GM23338 (cell line): Measurements from ENCODE around the gene OCIAD1. TPM values are rescaled to one million over a fixed set of nuclear protein-coding genes. Genes with fewer than 3 reads are reported as not detected.

Source experiments
- ATAC-seq: fragments of 200-7000 bp; cut with Tn5 transposase; 3 replicates; pipeline ENCODE4 v1.9.1; 2020
- DNase-seq: peaks from one replicate; pipeline ENCODE4 v3.0.0-alpha.2; 2015; ENCODE audit warnings: low spot score
- H2AFZ ChIP-seq: fragments of 200-600 bp; sonication (generic); 2 replicates; pipeline ENCODE4 v1.8.0; 2016; ENCODE audit warnings: antibody characterized with exemption, mild to moderate bottlenecking, moderate library complexity
- H3F3A ChIP-seq: fragments of 200-600 bp; sonication (generic); replicated peaks from 2 replicates; pipeline ENCODE4 v1.8.0; 2017; ENCODE audit warnings: antibody characterized with exemption, mixed run types, low read depth
- H3K27ac ChIP-seq: fragments of 200-600 bp; sonication (generic); 2 replicates; pipeline ENCODE4 v1.6.1; 2016; ENCODE audit warnings: low read depth
- H3K27me3 ChIP-seq: fragments of 200-600 bp; sonication (generic); 2 replicates; pipeline ENCODE4 v1.8.0; 2016; ENCODE audit warnings: mild to moderate bottlenecking, mixed run types, moderate library complexity; ENCODE audit not compliant: insufficient read depth
- H3K36me3 ChIP-seq: fragments of 200-600 bp; sonication (generic); 2 replicates; pipeline ENCODE4 v1.8.0; 2016; ENCODE audit warnings: mild to moderate bottlenecking; ENCODE audit not compliant: insufficient read depth
- H3K4me1 ChIP-seq: fragments of 200-600 bp; sonication (generic); 2 replicates; pipeline ENCODE4 v1.8.0; 2016; ENCODE audit warnings: mild to moderate bottlenecking, moderate library complexity; ENCODE audit not compliant: insufficient read depth
- H3K4me2 ChIP-seq: fragments of 200-600 bp; sonication (generic); 2 replicates; pipeline ENCODE4 v1.7.1; 2017; ENCODE audit warnings: mixed run types
- H3K4me3 ChIP-seq: fragments of 200-600 bp; sonication (generic); 2 replicates; pipeline ENCODE4 v1.6.1; 2016; ENCODE audit warnings: mixed run types
- H3K79me2 ChIP-seq: fragments of 200-600 bp; sonication (generic); replicated peaks from 2 replicates; pipeline ENCODE4 v1.8.0; 2017; ENCODE audit warnings: mild to moderate bottlenecking; ENCODE audit not compliant: insufficient read depth
- H3K9me2 ChIP-seq: fragments of 200-600 bp; sonication (generic); 2 replicates; pipeline ENCODE4 v1.8.0; 2017; ENCODE audit not compliant: insufficient read depth
- H4K20me1 ChIP-seq: fragments of 200-600 bp; sonication (generic); replicated peaks from 2 replicates; pipeline ENCODE4 v1.8.0; 2017; ENCODE audit warnings: mild to moderate bottlenecking; ENCODE audit not compliant: insufficient read depth
- H3K27ac Mint-ChIP-seq: 2 replicates; pipeline ENCODE4 v1.8.0; 2020; ENCODE audit warnings: inconsistent platforms, mild to moderate bottlenecking, moderate library complexity, mixed read lengths
- H3K27me3 Mint-ChIP-seq: 3 replicates; pipeline ENCODE4 v1.8.0; 2022; ENCODE audit warnings: low read depth, mild to moderate bottlenecking, moderate library complexity, mixed read lengths, inconsistent platforms; ENCODE audit not compliant: insufficient read depth, poor library complexity
- H3K36me3 Mint-ChIP-seq: 3 replicates; pipeline ENCODE4 v1.8.0; 2021; ENCODE audit warnings: low read depth, mild to moderate bottlenecking, inconsistent platforms, moderate library complexity, mixed read lengths
- H3K4me1 Mint-ChIP-seq: 3 replicates; pipeline ENCODE4 v1.8.0; 2020; ENCODE audit warnings: mild to moderate bottlenecking, inconsistent platforms, mixed read lengths
- H3K4me3 Mint-ChIP-seq: 3 replicates; pipeline ENCODE4 v1.8.0; 2021; ENCODE audit warnings: moderate library complexity, mild to moderate bottlenecking, inconsistent platforms, mixed read lengths
- H3K9me3 Mint-ChIP-seq: 3 replicates; pipeline ENCODE4 v1.8.0; 2020; ENCODE audit warnings: moderate library complexity, mild to moderate bottlenecking, inconsistent platforms, mixed read lengths
- EZH2phosphoT487 ChIP-seq: fragments of 200-600 bp; sonication (generic); IDR thresholded peaks from one replicate; pipeline ENCODE4 v1.8.1; 2018; ENCODE audit warnings: antibody characterized with exemption; ENCODE audit not compliant: unreplicated experiment
- ZNF114 ChIP-seq: fragments of 250-450 bp; sonication (Bioruptor Pico); IDR thresholded peaks from 2 replicates; pipeline ENCODE4 v1.5.0; 2020; ENCODE audit warnings: mild to moderate bottlenecking, moderate library complexity
- polyA plus RNA-seq: library from polyadenylated mRNA; unstranded; fragments of >200 nt; fragmentation: Nextera tagmentation; extraction: Ambion mirVana; gene quantifications from 2 replicates; pipeline ENCODE4 v1.2.1, GENCODE V29; 2016
- total RNA-seq: library from RNA; depleted of rRNA; stranded (reverse); fragments of >200 nt; shearing (Covaris generic); gene quantifications from 2 replicates; pipeline ENCODE4 v1.2.3, GENCODE V29; 2014
- TF ChIP-seq, protein P1 (sequence below): IDR thresholded peaks from 2 replicates; pipeline ENCODE4 v1.6.1; 2016; ENCODE audit warnings: antibody characterized with exemption
- TF ChIP-seq, protein P2 (sequence below): fragments of 250-450 bp; sonication (Bioruptor Pico); IDR thresholded peaks from 2 replicates; pipeline ENCODE4 v1.5.0; 2020; ENCODE audit warnings: mild to moderate bottlenecking, moderate library complexity
- TF ChIP-seq, protein P3 (sequence below): IDR thresholded peaks from one replicate; pipeline ENCODE4 v1.6.1; 2018; ENCODE audit warnings: antibody characterized with exemption; ENCODE audit not compliant: unreplicated experiment

OCIAD1 gene
- total and polyA plus RNA-seq, 2 experiments from 2014 or later = 125 to 190 TPM

DNA sequence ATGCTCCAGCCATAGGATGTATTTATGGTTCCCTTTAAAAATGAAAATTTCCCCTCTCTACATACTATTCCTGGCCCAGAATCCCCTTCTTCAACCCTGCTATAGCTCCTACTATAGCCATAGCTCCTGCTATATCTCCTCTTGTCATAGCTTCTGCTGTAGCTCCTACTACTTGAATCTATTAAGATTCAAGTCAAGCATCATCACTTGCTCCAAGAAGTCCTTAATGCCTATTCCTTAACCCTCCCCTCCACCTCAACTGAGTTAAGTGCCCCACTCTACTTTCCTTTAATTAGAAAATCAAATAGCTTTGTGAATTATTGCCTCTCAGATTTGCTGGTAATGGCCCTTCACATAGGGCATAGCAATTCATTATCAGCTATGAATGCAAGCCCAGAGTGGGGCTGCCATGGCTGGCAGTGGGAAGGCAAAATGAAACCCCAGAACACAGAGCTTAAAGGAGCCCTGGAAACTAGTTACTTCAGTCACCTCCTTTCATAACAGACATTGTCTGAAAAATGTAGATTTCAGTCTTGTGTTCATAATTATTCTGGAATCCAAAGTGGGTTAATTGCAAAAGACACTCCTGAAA is 60.2 kb downstream of the OCIAD1 start:
- H3K27ac Mint-ChIP-seq = no peak overlapping the region
- Histone ChIP-seq H4K20me1 (no peaks in the 10 kb centered on the region), H3K9me2 (0 out of 2 replicates have a peak, but pooled peaks cover 3% of the 10 kb centered on the region), H3F3A (no peaks in the 10 kb centered on the region), H3K36me3 (peaks cover 26% of the 10 kb centered on the region; the same call in 1 of the 2 replicates), H3K4me3 (no peak overlapping the region), H3K27me3 (no peaks in the 10 kb centered on the region), H3K27ac (no peak overlapping the region), H2AFZ (no peak overlapping the region), H3K4me1 (no peaks in the 10 kb centered on the region), H3K79me2 (no peaks in the 10 kb centered on the region), H3K4me2 (no peak overlapping the region)
- H3K9me3 Mint-ChIP-seq = peaks cover 31% of the 10 kb centered on the region
- H3K4me1 Mint-ChIP-seq = no peaks in the 10 kb centered on the region
- no peak for TF ChIP-seq ZNF114 (CRISPR knock-in tag)
- TF ChIP-seq, protein P1, sequence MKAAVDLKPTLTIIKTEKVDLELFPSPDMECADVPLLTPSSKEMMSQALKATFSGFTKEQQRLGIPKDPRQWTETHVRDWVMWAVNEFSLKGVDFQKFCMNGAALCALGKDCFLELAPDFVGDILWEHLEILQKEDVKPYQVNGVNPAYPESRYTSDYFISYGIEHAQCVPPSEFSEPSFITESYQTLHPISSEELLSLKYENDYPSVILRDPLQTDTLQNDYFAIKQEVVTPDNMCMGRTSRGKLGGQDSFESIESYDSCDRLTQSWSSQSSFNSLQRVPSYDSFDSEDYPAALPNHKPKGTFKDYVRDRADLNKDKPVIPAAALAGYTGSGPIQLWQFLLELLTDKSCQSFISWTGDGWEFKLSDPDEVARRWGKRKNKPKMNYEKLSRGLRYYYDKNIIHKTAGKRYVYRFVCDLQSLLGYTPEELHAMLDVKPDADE = no peak
- TF ChIP-seq, protein P2, sequence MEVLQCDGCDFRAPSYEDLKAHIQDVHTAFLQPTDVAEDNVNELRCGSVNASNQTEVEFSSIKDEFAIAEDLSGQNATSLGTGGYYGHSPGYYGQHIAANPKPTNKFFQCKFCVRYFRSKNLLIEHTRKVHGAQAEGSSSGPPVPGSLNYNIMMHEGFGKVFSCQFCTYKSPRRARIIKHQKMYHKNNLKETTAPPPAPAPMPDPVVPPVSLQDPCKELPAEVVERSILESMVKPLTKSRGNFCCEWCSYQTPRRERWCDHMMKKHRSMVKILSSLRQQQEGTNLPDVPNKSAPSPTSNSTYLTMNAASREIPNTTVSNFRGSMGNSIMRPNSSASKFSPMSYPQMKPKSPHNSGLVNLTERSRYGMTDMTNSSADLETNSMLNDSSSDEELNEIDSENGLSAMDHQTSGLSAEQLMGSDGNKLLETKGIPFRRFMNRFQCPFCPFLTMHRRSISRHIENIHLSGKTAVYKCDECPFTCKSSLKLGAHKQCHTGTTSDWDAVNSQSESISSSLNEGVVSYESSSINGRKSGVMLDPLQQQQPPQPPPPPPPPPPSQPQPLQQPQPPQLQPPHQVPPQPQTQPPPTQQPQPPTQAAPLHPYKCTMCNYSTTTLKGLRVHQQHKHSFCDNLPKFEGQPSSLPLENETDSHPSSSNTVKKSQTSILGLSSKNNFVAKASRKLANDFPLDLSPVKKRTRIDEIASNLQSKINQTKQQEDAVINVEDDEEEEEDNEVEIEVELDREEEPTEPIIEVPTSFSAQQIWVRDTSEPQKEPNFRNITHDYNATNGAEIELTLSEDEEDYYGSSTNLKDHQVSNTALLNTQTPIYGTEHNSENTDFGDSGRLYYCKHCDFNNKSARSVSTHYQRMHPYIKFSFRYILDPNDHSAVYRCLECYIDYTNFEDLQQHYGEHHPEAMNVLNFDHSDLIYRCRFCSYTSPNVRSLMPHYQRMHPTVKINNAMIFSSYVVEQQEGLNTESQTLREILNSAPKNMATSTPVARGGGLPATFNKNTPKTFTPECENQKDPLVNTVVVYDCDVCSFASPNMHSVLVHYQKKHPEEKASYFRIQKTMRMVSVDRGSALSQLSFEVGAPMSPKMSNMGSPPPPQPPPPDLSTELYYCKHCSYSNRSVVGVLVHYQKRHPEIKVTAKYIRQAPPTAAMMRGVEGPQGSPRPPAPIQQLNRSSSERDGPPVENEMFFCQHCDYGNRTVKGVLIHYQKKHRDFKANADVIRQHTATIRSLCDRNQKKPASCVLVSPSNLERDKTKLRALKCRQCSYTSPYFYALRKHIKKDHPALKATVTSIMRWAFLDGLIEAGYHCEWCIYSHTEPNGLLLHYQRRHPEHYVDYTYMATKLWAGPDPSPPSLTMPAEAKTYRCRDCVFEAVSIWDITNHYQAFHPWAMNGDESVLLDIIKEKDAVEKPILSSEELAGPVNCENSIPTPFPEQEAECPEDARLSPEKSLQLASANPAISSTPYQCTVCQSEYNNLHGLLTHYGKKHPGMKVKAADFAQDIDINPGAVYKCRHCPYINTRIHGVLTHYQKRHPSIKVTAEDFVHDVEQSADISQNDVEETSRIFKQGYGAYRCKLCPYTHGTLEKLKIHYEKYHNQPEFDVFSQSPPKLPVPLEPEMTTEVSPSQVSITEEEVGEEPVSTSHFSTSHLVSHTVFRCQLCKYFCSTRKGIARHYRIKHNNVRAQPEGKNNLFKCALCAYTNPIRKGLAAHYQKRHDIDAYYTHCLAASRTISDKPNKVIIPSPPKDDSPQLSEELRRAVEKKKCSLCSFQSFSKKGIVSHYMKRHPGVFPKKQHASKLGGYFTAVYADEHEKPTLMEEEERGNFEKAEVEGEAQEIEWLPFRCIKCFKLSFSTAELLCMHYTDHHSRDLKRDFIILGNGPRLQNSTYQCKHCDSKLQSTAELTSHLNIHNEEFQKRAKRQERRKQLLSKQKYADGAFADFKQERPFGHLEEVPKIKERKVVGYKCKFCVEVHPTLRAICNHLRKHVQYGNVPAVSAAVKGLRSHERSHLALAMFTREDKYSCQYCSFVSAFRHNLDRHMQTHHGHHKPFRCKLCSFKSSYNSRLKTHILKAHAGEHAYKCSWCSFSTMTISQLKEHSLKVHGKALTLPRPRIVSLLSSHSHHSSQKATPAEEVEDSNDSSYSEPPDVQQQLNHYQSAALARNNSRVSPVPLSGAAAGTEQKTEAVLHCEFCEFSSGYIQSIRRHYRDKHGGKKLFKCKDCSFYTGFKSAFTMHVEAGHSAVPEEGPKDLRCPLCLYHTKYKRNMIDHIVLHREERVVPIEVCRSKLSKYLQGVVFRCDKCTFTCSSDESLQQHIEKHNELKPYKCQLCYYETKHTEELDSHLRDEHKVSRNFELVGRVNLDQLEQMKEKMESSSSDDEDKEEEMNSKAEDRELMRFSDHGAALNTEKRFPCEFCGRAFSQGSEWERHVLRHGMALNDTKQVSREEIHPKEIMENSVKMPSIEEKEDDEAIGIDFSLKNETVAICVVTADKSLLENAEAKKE (CRISPR knock-in tag) = no peak
- TF ChIP-seq EZH2phosphoT487 = no peak
- TF ChIP-seq, protein P3, sequence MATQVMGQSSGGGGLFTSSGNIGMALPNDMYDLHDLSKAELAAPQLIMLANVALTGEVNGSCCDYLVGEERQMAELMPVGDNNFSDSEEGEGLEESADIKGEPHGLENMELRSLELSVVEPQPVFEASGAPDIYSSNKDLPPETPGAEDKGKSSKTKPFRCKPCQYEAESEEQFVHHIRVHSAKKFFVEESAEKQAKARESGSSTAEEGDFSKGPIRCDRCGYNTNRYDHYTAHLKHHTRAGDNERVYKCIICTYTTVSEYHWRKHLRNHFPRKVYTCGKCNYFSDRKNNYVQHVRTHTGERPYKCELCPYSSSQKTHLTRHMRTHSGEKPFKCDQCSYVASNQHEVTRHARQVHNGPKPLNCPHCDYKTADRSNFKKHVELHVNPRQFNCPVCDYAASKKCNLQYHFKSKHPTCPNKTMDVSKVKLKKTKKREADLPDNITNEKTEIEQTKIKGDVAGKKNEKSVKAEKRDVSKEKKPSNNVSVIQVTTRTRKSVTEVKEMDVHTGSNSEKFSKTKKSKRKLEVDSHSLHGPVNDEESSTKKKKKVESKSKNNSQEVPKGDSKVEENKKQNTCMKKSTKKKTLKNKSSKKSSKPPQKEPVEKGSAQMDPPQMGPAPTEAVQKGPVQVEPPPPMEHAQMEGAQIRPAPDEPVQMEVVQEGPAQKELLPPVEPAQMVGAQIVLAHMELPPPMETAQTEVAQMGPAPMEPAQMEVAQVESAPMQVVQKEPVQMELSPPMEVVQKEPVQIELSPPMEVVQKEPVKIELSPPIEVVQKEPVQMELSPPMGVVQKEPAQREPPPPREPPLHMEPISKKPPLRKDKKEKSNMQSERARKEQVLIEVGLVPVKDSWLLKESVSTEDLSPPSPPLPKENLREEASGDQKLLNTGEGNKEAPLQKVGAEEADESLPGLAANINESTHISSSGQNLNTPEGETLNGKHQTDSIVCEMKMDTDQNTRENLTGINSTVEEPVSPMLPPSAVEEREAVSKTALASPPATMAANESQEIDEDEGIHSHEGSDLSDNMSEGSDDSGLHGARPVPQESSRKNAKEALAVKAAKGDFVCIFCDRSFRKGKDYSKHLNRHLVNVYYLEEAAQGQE = no peak
- ATAC-seq (no peak), DNase-seq (no peak)
- H3K4me3 Mint-ChIP-seq = no peak overlapping the region
- H3K27me3 Mint-ChIP-seq = peaks cover 2% of the 10 kb centered on the region
- peaks cover 72% of the 10 kb centered on the region for H3K36me3 Mint-ChIP-seq
